Embryonic facial prominence (tissue), 1 donor: ENCODE results near the gene ELAVL1.
"Not testable (repeated sequence)": the region's sequence is repeated elsewhere in the genome, so short reads cannot be mapped to it uniquely, and the experiment has no call there.

Experiments
- DNase-seq: peaks from one replicate; pipeline ENCODE4 v3.0.0-alpha.2; 2016; ENCODE audit errors: extremely low spot score

ELAVL1 gene

DNA sequence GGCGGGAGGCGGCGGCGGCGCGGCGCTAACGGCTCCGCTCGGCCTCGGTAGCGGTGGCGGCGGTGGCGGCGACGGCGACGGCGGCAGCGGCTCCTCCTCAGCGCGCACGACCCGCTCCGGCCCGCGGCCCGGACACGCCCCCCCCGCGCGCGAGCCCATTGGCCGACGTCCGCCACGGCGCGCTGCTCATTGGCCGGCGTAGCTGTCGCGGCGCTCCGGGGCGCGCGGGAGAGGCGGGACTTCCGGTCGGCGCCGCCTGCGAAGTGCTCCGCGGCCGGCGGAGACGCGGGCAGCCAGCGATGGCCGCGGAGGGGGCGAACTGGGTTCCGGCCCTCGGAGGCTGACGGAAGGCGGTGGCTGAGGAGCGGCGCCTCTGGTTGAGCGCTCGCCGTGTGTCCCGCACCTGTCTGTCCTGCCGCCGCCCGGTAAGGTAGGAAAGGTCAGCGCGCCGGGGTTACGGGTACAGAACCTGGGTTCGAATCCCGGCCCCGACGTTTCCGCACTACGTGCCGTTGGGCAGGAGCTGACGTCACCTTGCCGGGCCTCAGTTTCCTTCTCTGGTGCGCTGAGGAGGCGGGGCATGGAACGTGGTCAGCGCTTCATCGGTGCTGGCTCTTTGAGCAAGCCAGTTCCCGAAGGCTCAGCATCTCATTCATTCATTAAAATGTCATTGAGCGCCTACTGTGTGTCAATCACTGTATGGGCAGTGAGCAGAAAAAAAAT, at the start of gene ELAVL1:
Gene ELAVL1, minus strand, starts transcription at position 108 of the 723 bp plus-strand sequence. CDS start 13,826 bp downstream, outside the sequence.
- peak; percentile 64 for DNase-seq

DNA sequence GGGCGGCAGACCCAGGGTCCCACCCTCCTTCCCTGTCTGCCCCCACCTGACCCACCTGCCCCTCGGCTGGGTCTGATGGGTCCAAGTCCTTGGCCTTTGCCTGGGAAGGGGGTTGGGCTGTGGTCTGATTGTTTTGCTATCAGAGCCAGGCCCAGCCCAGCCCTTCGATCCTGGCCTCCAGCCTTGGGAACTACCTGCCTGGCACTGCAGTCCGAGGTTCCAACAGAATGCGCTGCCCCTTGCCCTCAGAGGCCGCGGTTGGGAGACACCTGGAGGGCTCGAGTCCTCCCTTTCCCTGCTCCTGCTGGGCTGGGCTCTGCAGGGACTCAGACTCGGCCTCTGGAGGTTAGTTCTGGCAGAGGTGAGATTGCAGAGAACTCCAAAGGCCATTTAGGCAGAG, 48.7 kb upstream of the ELAVL1 start:
- DNase-seq, result no peak

DNA sequence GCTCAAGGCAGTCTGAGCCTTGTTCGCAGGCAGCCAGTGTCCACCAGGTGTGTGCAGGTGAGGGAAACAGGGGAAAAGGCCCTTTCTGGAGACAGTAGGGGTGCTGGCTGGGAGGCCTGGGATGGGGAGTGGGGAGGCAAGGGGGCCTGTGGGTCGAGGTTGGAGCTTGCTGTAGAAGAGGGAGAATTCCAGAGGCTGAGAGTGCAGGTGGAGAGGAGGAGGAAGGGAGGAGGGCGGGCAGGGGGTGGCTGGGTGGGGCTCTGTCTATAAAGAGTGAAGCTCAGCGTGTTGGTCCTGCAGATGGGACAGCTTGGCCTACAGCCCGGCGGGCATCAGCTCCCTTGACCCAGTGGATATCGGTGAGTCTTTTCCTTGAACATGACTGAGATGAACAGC, 47.0 kb upstream of the ELAVL1 start, which contains the start of gene CCL25:
Gene CCL25, plus strand, starts transcription at position 297 of the 396 bp plus-strand sequence. CDS start 290 bp downstream, outside the sequence.
- no peak for DNase-seq

GRCh38 chr19:8050274-8051096, 45.0 kb upstream of the ELAVL1 start:
- DNase-seq, result peak; percentile 62

GRCh38 chr19:8046569-8047165, 41.2 kb upstream of the ELAVL1 start:
- no peak for DNase-seq

GRCh38 chr19:8045872-8046568, 40.6 kb upstream of the ELAVL1 start:
- no peak for DNase-seq

GRCh38 chr19:8044018-8044417, 38.6 kb upstream of the ELAVL1 start:
- DNase-seq, result no peak

DNA sequence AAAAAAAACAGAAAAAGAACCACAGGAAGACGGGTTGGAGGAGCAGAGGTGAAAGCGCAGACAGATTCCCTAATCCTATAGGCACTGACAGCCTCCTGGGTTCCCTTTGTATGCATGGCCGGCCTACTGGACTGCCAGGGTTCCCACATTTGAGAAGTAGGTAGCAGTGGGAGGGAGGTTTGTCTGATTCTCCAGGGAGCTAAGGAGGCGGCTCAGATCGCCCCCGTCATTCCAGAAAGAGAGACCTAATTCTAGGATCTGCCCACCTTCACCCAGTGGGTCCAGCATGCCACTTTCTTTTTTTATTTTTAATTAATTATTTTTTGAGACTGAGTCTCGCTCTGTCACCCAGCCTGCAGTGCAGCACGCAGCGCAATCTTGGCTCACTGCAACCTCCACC, 37.5 kb upstream of the ELAVL1 start:
- DNase-seq, result no peak

DNA sequence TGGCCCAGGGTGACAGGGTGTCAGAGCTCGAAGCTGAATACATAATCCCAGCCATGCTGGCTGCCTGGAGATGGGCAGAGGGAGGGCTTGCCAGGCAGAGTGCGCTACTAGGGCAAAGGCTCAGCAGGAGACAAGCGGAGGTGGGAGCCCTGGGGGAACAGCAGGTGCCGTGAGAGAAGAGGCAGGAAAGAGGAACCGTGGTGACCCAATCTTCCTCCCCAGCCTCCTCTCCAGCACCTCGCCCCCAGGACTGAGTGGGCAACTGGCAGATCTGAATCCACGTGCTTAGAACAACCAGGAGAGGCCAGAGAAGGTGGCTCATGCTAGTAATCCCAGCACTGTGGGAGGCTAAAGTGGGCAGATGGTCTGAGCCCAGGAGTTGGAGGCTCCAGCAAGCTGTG, 36.1 kb upstream of the ELAVL1 start:
- DNase-seq, result no peak

DNA sequence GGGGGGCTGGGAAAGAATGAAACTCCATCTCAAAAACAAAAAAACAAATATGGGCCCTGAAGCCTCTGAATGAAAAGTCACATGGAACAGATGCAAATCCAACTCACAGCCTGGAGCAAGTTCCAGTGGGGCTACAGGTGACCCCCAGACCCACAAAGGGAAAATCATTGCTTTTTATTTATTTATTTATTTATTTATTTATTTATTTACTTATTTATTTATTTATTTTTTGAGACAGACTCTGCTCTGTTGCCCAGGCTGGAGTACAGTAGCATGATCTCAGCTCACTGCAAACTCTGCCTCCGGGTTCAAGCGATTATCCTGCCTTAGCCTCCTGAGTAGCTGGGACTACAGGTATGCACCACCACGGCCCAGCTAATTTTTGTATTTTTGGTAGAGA, 33.8 kb upstream of the ELAVL1 start:
- DNase-seq, result no peak

DNA sequence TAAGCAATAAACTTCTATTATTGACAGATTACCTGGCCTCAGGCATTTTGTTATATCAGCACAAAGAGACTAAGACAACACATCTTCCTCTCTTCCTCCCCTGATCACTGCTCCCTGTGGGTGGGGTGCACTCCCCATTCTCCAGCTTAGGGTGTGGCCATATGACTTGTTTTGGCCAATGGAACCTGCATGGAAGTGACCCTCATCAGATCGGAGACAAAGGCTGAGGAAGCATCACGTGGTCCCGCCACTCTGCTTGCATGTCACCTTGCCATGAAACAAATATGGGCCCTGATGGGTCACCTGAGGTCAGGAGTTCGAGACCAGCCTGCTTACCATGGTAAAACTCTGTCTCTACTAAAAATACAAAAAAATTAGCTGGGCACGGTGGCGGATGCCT, 33.4 kb upstream of the ELAVL1 start:
- DNase-seq, result no peak

- DNase-seq, result no peak
Measured at GRCh38 chr19:8036434-8037099, 31.1 kb upstream of the ELAVL1 start.

DNA sequence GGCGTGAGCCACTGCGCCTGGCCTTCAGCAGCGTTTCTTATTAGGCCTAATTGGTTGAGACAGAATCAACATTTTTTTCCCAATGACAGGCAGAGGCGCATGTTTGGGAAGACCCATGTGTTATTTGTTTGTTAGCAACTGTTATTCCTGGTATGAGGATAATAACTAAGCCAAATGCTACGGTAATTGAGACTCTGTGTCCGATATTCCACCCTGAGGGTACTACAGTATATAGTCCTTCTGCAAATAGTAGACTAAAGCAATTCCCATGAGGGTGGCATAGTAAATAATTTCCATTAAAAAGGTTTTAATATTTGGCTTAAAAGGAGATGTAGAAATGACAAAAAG, 28.7 kb upstream of the ELAVL1 start:
- DNase-seq, result no peak

- not testable (repeated sequence) for DNase-seq
Measured at GRCh38 chr19:8033287-8034177, 28.1 kb upstream of the ELAVL1 start.

- no peak for DNase-seq
Measured at GRCh38 chr19:8030960-8031359, 25.5 kb upstream of the ELAVL1 start.

DNA sequence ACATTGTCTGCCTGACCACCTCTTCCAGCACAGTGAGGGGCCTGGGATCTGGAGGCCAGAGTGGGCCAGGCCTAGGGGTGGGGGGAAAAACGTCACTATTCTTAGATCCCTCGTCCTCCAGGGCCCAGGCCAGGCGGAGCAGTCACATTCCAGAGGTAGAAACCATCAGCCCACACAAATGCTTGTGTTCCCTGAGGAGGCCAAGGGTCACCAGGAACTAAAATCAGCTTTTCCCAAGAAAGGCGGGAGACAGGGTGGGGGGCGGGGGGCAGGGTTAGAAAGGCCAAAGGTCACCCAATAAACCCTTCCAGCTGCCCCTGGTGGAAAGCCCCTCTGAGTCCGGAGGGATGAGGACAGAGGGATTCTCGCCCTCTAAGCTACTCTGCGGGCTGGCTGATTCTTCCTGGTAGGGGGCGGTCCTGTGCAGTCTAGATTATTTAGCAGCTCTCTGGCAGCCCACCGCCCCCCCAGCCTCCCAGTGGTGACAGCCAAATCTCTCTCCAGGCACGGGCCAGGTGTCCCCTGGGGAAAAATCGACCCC, 23.6 kb upstream of the ELAVL1 start:
- no peak for DNase-seq

DNA sequence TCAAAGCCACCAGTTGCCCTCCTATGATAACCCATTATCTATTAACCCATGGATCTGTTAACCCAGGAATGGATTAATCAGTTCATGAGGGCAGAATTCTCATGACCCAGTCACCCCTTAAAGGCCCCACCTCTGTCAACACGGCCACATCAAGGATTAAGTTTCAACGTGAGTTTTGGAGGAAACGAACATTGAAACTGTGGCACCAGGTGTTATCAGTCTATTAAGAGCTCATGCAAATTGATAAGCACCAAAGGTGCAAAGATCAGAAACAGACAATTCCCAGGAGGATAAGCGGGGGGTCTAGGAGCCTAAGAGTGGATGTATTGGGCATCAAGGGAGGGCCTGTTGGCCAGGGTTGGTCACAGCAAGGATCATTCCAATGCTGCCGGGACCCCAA, 19.9 kb upstream of the ELAVL1 start:
- DNase-seq, result no peak

DNA sequence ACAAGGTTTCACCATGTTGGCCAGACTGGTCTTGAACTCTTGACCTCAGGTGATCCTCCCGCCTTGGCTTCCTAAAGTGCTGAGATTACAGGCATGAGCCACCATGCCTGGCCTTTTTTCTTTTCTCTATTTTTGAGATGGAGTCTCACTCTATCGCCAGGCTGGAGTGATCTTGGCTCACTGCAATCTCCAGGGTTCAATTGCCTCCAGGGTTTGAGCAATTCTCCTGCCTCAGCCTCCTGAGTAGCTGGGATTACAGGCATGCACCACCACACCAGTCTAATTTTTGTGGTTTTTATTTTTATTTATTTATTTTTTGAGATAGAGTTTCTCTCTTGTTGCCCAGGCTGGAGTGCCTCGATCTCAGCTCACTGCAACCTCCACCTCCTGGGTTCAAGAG, 18.8 kb upstream of the ELAVL1 start:
- DNase-seq, result not testable (repeated sequence)

DNA sequence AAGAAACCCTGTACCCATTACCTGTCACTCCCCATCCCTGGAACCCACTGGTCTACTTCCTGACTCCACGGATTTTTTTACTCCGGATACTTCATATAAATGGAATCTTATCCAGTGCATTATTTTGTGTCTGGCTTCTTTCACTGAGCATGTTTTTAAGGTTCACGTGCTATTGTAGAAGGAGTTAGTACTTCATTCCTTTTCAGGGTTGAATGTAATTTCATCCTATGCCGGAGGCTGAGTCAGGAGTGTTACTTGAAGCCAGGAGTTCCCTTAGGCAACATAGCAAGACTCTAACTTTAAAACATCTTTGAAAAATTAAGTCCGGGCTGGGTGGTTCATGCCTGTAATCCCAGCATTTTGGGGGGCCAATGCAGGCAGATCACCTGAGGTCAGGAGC, 17.9 kb upstream of the ELAVL1 start:
- DNase-seq, result no peak

DNA sequence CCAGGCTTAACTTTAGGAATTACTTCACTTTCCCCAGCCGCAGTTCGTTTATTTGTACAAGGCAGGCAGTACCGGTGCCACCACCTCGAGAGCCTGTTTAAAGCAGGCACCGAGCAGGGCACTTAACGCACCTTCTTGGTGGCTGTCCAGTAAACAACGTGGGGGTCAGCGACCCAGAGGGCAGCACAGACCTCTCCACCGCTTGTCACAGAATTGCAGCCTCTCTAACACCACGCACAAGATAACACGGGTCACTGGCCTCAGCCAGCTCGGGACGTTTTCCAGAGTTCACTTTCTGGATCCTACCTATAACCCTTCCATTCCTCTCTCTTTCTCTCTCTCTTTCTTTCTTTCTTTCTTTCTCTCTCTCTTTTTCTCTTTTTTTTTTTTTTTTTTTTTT, 16.8 kb upstream of the ELAVL1 start:
- no peak for DNase-seq
